H9 (cell line): ENCODE measurements around the gene SS18L1. TPM values are rescaled to one million over a fixed set of nuclear protein-coding genes. Genes with fewer than 3 reads are reported as not detected.

Experiments
- DNase-seq: peaks from one replicate; pipeline ENCODE4 v3.0.0-alpha.2; 2017
- H2AFZ ChIP-seq: one replicate; pipeline ENCODE4 v1.6.1; 2013; ENCODE audit warnings: mild to moderate bottlenecking, low read length, control low read depth, moderate library complexity
- H2AK5ac ChIP-seq: 2 replicates; pipeline ENCODE4 v1.6.1; 2013; ENCODE audit warnings: low read length, control low read depth, mixed read lengths; ENCODE audit not compliant: insufficient read length
- H2BK120ac ChIP-seq: one replicate; pipeline ENCODE4 v1.6.1; 2013; ENCODE audit warnings: low read depth, mild to moderate bottlenecking, low read length, control low read depth, inconsistent platforms; ENCODE audit not compliant: poor library complexity, severe bottlenecking
- H2BK12ac ChIP-seq: 2 replicates; pipeline ENCODE4 v1.6.1; 2013; ENCODE audit warnings: low read length, control low read depth, mixed read lengths, low read depth; ENCODE audit not compliant: insufficient read length
- H2BK15ac ChIP-seq: 2 replicates; pipeline ENCODE4 v1.6.1; 2013; ENCODE audit warnings: low read depth, low read length, control low read depth
- H2BK20ac ChIP-seq: one replicate; pipeline ENCODE4 v1.6.1; 2013; ENCODE audit warnings: low read depth, mild to moderate bottlenecking, low read length, control low read depth, inconsistent platforms; ENCODE audit not compliant: poor library complexity, severe bottlenecking
- H2BK5ac ChIP-seq: 2 replicates; pipeline ENCODE4 v1.6.1; 2013; ENCODE audit warnings: low read length, control low read depth, mixed read lengths; ENCODE audit not compliant: insufficient read length
- H3K14ac ChIP-seq: 2 replicates; pipeline ENCODE4 v1.6.1; 2013; ENCODE audit warnings: low read length, control low read depth; ENCODE audit not compliant: insufficient read depth
- H3K18ac ChIP-seq: 2 replicates; pipeline ENCODE4 v1.6.1; 2013; ENCODE audit warnings: low read depth, mild to moderate bottlenecking, mixed read lengths, low read length, control low read depth; ENCODE audit not compliant: insufficient read length
- H3K23ac ChIP-seq: 2 replicates; pipeline ENCODE4 v1.6.1; 2013; ENCODE audit warnings: low read length, control low read depth, mixed read lengths, low read depth; ENCODE audit not compliant: insufficient read length
- H3K23me2 ChIP-seq: 2 replicates; pipeline ENCODE4 v1.6.1; 2013; ENCODE audit warnings: low read depth, mild to moderate bottlenecking, mixed read lengths, low read length, control low read depth; ENCODE audit not compliant: insufficient read length, poor library complexity, severe bottlenecking
- H3K27ac ChIP-seq: 2 replicates; pipeline ENCODE4 v1.5.1; 2013; ENCODE audit warnings: low read length, control low read depth, mixed read lengths, low read depth; ENCODE audit not compliant: insufficient read length
- H3K27me3 ChIP-seq: 2 replicates; pipeline ENCODE4 v1.6.1; 2013; ENCODE audit warnings: low read length, control low read depth, inconsistent platforms; ENCODE audit not compliant: insufficient read depth
- H3K4ac ChIP-seq: 2 replicates; pipeline ENCODE4 v1.6.1; 2013; ENCODE audit warnings: low read depth, mild to moderate bottlenecking, control low read depth, inconsistent platforms, low read length, moderate library complexity
- H3K4me1 ChIP-seq: 2 replicates; pipeline ENCODE4 v1.6.1; 2013; ENCODE audit warnings: low read length, control low read depth, inconsistent platforms; ENCODE audit not compliant: insufficient read depth
- H3K4me2 ChIP-seq: 2 replicates; pipeline ENCODE4 v1.6.1; 2013; ENCODE audit warnings: low read length, control low read depth, mixed read lengths; ENCODE audit not compliant: insufficient read length, insufficient read depth
- H3K56ac ChIP-seq: 2 replicates; pipeline ENCODE4 v1.6.1; 2013; ENCODE audit warnings: low read depth, mild to moderate bottlenecking, mixed read lengths, low read length, control low read depth; ENCODE audit not compliant: insufficient read length
- H3K79me1 ChIP-seq: 2 replicates; pipeline ENCODE4 v1.6.1; 2013; ENCODE audit warnings: low read depth, mild to moderate bottlenecking, moderate library complexity, low read length, control low read depth, inconsistent platforms; ENCODE audit not compliant: insufficient read depth, poor library complexity, severe bottlenecking
- H3K79me2 ChIP-seq: 2 replicates; pipeline ENCODE4 v1.6.1; 2013; ENCODE audit warnings: low read length, control low read depth, inconsistent platforms; ENCODE audit not compliant: insufficient read depth
- H3K9ac ChIP-seq: 2 replicates; pipeline ENCODE4 v1.6.1; 2013; ENCODE audit warnings: low read length, control low read depth, mixed read lengths; ENCODE audit not compliant: insufficient read length; ENCODE audit errors: extremely low read depth
- H3K9me3 ChIP-seq: one replicate; pipeline ENCODE4 v1.6.1; 2013; ENCODE audit warnings: low read depth, low read length, inconsistent platforms; ENCODE audit not compliant: control insufficient read depth
- H3T11ph ChIP-seq: one replicate; pipeline ENCODE4 v1.6.1; 2013; ENCODE audit warnings: mild to moderate bottlenecking, low read length, control low read depth, inconsistent platforms
- H4K20me1 ChIP-seq: one replicate; pipeline ENCODE4 v1.6.1; 2013; ENCODE audit not compliant: control insufficient read depth, insufficient read length, insufficient read depth
- H4K5ac ChIP-seq: 2 replicates; pipeline ENCODE4 v1.6.1; 2013; ENCODE audit warnings: low read depth, mild to moderate bottlenecking, mixed read lengths, low read length, control low read depth; ENCODE audit not compliant: insufficient read length
- H4K8ac ChIP-seq: replicated peaks from 2 replicates; pipeline ENCODE4 v1.6.1; 2013; ENCODE audit warnings: low read length, control low read depth, mixed read lengths, low read depth; ENCODE audit not compliant: insufficient read length
- H4K91ac ChIP-seq: 2 replicates; pipeline ENCODE4 v1.6.1; 2013; ENCODE audit warnings: low read depth, mild to moderate bottlenecking, moderate library complexity, mixed read lengths, low read length, control low read depth; ENCODE audit not compliant: insufficient read length
- H3K27ac Mint-ChIP-seq, 3 experiments: 2 replicates in 2 of 3; 3 replicates in 1 of 3; pipeline ENCODE4 v1.8.0; 2020 to 2021; ENCODE audit warnings: mixed read lengths in 3 of 3, mild to moderate bottlenecking in 1 of 3, moderate library complexity in 1 of 3
- H3K27me3 Mint-ChIP-seq: 2 replicates; pipeline ENCODE4 v1.8.0; 2021; ENCODE audit warnings: low read depth, mild to moderate bottlenecking, moderate library complexity, mixed read lengths
- H3K36me3 Mint-ChIP-seq, 3 experiments: 2 replicates in 2 of 3; 3 replicates in 1 of 3; pipeline ENCODE4 v1.8.0; 2020 to 2021; ENCODE audit warnings: low read depth in 3 of 3, mixed read lengths in 3 of 3; ENCODE audit not compliant: insufficient read depth in 1 of 3
- H3K4me1 Mint-ChIP-seq, 2 experiments: 2 replicates each; pipeline ENCODE4 v1.8.0; 2020; ENCODE audit warnings: mixed read lengths in 2 of 2
- H3K4me3 Mint-ChIP-seq, 2 experiments: 2 replicates in 1 of 2; 3 replicates in 1 of 2; pipeline ENCODE4 v1.8.0; 2020 to 2021; ENCODE audit warnings: mild to moderate bottlenecking in 2 of 2, mixed read lengths in 2 of 2, moderate library complexity in 1 of 2
- H3K9me3 Mint-ChIP-seq, 2 experiments: 2 replicates in 1 of 2; 3 replicates in 1 of 2; pipeline ENCODE4 v1.8.0; 2020; ENCODE audit warnings: mild to moderate bottlenecking in 2 of 2, mixed read lengths in 2 of 2, moderate library complexity in 1 of 2
- WGBS: extraction: QIAGEN DNeasy Blood & Tissue Kit; methylation state at CpG from one replicate; pipeline ENCODE4 v1.1.7; 2013; ENCODE audit warnings: missing lambda C conversion rate, low lambda C conversion rate, mixed read lengths; ENCODE audit not compliant: insufficient read length; ENCODE audit errors: extremely low coverage; 5-methylcytosine and 5-hydroxymethylcytosine counted together
- total RNA-seq: library from RNA; stranded (reverse); gene quantifications from 2 replicates; pipeline ENCODE4 v1.2.1, GENCODE V29; 2021
- TF ChIP-seq, protein P1 (sequence below): fragments of 200-600 bp; sonication (generic); conservative IDR thresholded peaks from 3 replicates; pipeline ENCODE4 v1.8.0; 2021; ENCODE audit warnings: antibody characterized with exemption, mild to moderate bottlenecking

Gene SS18L1
- total RNA-seq, 1 experiment from 2014 or later = 22.2 TPM

DNA sequence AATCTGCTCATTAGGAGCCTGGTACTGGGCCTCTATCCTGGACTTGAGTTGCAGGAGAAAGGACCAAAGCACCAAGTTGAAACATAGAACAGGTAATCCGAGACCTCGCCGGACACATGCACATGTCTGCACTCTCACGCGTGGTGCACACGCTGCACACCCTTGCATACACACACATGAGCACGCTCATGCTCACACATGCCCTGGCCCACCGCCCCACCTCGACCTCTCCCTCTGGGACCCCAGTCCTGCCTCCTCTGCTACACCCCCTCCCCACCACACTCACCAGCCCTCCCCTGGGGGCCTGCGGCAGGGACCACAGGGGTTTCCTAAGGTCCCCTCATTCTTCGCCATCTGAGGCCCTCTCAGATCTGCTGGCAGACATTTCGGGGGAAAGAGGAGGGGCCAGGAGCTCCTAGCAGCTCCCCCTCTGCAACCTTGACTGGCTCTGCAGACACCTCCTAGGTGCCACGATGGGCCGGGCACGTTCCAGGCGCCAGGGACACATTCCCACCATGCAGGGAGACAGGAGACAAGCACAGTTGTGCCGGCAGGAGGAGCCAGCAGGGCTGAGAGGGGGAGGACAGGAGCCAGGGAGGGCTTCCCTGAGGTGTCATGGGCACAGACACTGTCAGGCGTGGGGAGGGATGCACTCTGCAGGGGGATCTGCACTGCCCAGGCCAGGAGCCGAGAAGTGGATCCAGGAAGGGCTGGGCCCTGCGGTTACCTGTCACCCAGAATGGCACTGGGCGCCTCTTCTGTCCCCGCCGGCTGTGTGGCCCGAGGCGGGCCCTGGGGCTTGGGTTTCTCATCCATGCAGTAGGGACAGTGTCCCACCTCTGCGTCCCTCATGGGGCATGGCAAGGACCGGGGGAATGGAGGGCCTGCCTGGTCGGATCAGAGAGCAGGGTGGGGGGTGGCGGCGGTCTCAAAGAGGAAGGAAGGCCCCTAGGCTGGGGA, 46.9 kb upstream of the SS18L1 start:
- H3K18ac ChIP-seq = no peak overlapping the region
- H3K4me1 Mint-ChIP-seq = no peaks in the 10 kb centered on the region
- no CpG with 5 or more reads among the region's 30 CpGs for WGBS

More for the DNA sequence above, 46.9 kb upstream of the SS18L1 start:
- H2BK5ac ChIP-seq = no peak overlapping the region
- no peak overlapping the region for H2BK120ac ChIP-seq
- no peaks in the 10 kb centered on the region for H3K9me3 Mint-ChIP-seq
- H2BK12ac ChIP-seq = no peak overlapping the region
- H3K79me2 ChIP-seq = no peaks in the 10 kb centered on the region
- H3K27ac Mint-ChIP-seq = no peak overlapping the region
- no peak overlapping the region for H3K27ac ChIP-seq
- no peaks in the 10 kb centered on the region for H3K27me3 ChIP-seq
- H3K27me3 Mint-ChIP-seq = peaks cover 4% of the 10 kb centered on the region
- H2AFZ ChIP-seq = no peak overlapping the region
- H3K4me1 ChIP-seq = no peaks in the 10 kb centered on the region
- H4K5ac ChIP-seq = no peak overlapping the region
- no peaks in the 10 kb centered on the region for H3K23me2 ChIP-seq
- H4K8ac ChIP-seq = no peak overlapping the region
- no peaks in the 10 kb centered on the region for H3K79me1 ChIP-seq
- no peaks in the 10 kb centered on the region for H4K20me1 ChIP-seq
- H3K36me3 Mint-ChIP-seq = no peaks in the 10 kb centered on the region
- DNase-seq = no peak
- H2BK20ac ChIP-seq = no peak overlapping the region
- no peak overlapping the region; the same call in 1 of the 2 replicates for H3K14ac ChIP-seq
- H3K4me2 ChIP-seq = no peak overlapping the region
- no peak overlapping the region for H2BK15ac ChIP-seq
- H3K9me3 ChIP-seq = no peaks in the 10 kb centered on the region
- no peak overlapping the region for H4K91ac ChIP-seq
- no peak overlapping the region for H3K4me3 Mint-ChIP-seq
- no peak overlapping the region for H3K56ac ChIP-seq
- H3T11ph ChIP-seq = no peak overlapping the region
- no peak overlapping the region for H3K23ac ChIP-seq
- H3K9ac ChIP-seq = no peak overlapping the region
- H3K4ac ChIP-seq = no peak overlapping the region
- TF ChIP-seq, protein P1, sequence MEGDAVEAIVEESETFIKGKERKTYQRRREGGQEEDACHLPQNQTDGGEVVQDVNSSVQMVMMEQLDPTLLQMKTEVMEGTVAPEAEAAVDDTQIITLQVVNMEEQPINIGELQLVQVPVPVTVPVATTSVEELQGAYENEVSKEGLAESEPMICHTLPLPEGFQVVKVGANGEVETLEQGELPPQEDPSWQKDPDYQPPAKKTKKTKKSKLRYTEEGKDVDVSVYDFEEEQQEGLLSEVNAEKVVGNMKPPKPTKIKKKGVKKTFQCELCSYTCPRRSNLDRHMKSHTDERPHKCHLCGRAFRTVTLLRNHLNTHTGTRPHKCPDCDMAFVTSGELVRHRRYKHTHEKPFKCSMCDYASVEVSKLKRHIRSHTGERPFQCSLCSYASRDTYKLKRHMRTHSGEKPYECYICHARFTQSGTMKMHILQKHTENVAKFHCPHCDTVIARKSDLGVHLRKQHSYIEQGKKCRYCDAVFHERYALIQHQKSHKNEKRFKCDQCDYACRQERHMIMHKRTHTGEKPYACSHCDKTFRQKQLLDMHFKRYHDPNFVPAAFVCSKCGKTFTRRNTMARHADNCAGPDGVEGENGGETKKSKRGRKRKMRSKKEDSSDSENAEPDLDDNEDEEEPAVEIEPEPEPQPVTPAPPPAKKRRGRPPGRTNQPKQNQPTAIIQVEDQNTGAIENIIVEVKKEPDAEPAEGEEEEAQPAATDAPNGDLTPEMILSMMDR = no peak
- H2AK5ac ChIP-seq = no peak overlapping the region
